HG02973 (cell line): ENCODE measurements around the gene PGF.
A peak's percentile ranks its signal among the peaks of the same experiment; 100 is the strongest.

ENCODE experiments used
- ATAC-seq: cut with Tn5 transposase; IDR thresholded peaks from one replicate; pipeline ENCODE4 v1.9.1; 2021; ENCODE audit warnings: moderate library complexity; ENCODE audit not compliant: unreplicated experiment

Gene PGF

DNA sequence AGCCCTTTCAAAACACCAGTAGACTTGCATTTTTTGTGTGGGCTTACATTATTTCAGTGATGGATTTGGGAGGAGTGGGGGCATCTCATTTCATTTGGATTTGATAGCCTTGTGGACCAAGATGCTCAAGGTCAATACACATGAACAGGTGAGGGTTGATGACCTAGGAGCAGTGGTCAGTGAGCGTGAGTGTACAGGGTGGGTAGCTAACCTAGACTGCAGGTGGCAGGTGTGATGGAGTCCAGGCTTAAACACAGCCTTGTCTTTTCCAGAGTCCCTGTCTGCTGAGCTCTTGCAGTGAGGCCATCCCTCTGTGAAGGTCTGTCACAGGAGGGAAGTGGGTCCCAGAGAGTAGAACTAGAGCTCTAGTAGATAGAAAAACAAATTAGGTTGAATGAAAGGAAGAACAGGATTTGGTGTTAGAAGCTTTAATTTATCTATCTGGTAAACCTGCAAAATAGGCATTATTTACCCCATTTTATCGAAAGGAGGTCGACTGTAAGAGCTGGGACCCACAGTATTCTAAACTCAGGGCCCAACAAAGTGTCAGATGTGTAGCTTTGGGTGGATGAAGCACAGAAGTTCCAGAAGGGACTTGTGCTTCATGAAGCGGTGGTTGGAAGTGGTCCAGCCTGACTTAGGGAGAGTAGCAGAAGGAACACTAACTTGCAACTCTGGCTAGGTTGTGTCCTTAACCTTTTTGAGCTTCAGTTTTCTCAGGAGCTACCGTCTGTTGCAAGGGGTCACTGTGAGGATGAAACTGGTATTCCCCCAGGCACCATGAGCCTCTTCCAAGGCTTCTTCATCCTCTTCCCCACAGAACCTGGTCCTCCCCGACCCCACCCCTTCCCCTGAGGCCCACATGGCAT, 50.5 kb downstream of the PGF start:
- ATAC-seq: no peak

DNA sequence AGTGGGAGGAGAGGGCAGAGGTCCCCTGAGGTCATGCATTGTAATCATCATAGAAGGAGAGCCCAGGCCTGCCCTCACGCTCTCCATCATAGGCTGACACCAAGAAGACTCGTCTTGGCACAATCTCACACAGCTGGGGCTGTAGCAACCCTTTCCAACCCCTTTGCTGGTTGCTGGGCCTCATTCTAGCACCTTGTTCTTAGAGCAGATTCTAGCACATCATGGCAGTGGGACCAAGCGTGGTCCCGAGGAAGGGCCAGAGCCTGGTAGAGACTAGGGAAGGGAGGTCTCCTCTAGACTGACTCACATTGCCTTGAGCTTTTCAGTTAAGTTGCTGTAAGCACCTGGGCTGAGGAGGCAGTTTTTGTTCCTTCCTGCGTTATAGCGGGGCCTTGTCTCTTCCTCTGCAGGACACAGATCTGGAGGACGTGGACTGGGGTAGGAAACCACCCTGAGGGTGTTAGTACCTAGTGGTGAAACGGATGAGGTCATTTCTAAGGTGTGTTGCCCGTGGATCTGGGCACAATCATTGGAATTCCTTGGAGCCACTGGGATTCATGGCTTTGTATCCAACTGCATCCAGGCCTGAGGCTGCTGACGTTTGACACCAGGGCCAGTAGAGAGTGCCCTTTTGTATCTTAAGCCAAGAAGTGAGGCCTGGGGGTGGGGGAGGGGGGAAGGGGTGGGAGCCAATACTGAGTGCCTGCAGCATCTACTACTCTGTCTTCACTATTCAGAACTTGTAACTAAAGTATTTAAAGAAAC, 52.3 kb downstream of the PGF start:
- ATAC-seq: no peak

DNA sequence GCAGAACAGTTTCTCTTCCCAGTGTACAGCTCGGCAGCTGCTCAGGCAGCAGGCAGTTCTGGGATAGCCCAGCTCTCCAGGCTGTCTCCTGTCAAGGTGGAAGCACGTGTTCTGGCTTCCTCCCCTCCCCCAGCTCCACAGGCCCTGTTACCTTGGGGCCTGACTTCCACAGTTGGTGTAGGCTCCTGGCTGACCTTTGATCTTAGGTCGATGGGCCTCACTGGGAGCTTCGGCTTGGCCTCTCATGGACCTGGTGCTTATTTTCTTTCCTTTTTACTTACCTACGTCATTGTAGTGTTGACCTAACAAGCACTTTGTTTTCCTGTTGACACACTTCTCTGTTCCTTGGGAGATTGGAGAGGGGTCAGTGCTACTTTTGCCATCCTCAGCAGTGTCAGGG, 56.7 kb downstream of the PGF start:
- no peak for ATAC-seq

DNA sequence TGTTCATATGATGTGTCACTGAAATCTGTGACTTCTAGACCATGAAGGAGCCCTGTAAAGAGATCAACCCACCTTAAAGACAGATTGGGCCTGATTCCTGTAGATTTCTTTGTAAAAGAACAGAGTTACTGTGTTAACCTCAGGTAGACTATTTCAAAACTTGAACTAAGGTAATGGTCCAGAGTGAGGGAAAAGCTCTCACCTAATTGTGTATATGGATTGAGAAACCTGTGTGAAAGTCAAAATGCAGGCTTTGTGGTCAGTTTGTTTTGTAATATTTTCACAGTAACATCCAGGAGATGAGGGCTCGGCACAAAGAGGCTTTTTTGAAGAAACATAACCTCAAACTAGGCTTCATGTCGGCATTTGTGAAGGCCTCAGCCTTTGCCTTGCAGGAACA, 57.3 kb downstream of the PGF start:
- no peak for ATAC-seq

DNA sequence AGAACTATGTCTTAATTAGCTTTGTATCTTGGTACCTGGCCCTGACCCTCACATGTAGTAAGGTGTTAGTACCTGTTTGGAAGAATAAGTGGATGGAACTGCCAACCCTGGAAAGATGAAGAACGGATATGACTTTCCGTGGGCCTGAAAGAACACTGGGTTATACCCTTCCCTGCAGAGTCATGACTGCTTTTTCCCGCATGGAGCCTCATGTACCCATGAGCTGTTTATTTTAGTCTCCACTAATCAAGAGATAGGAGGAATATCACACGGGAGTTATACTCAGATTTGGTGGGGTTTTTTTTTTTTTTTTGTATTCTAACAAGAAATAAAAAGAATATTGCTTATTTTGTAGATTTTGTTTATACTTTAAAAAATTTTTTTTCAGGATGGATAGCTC, 57.8 kb downstream of the PGF start:
- ATAC-seq: no peak

DNA sequence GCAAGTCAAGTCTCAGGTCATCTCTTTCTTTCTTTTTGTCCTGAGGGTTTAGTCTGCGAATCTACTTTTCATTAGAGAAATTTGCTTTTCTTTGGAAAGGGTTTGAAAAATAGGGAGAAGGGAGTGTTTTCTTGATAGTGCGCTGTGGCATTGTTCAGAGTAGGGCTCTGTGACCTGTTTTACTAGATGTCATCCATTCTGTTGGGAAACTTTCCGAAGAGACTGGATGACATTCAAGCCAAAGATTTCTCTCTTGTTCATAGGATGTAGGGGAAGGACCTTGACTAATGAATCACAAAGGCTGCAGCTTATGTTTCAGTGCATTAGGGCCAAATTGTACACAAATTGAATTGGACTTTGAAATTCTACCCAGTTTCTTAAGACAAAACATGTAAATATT, 59.0 kb downstream of the PGF start:
- no peak for ATAC-seq

DNA sequence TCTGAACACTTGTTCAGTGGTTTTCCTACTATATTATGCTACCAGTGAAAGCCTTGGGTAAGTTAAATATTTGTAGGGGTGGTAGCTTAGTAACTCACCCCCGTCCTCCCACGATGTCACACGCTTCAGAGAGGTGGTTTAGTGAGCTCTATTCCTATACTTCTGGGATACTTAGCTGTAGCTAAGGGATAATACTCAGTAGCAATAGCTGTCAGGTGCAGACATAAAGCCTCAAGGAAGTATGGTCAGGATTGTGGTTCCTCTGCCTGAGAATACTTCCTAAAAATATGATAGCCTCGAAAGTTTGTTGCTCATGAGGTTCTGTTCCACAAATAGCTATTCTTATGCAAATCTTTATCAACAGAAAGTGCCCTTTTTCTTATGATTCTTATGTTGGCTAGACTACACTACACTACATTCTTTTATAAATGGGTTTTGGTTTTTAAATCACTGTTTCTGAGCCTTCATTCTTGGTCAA, 61.7 kb downstream of the PGF start:
- ATAC-seq: peak; percentile 56

DNA sequence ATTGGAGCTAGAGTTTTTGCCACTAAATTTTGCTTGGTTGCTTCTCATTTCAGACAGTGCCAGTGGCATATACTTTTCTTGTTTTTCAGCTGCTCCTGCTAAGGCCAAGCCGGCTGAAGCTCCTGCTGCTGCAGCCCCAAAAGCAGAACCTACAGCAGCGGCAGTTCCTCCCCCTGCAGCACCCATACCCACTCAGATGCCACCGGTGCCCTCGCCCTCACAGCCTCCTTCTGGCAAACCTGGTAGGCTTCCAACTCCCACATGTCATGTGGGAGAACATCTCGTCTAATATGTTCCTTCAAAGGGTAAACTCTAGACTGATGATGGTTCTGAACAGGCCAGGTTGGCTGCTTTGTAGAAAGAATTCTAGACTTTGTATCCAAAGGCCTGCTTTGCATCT, 62.7 kb downstream of the PGF start:
- no peak for ATAC-seq

DNA sequence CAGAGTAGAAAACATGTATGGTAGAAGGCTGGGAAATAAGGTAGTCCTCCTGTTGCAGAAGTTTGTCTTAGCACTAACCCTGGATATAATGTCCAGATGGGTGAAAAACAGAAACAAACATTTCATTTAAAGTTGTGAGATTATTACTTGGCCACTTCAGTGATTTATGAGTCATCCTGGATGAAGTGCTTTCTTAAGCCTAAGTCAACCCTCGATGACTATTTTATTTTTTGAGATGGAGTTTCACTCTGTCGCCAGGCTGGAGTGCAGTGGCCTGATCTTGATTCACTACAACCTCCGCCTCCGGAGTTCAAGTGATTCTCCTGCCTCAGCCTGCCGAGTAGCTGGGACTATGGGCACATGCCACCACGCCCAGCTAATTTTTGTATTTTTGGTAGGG, 63.5 kb downstream of the PGF start:
- no peak for ATAC-seq
